Dorsolateral prefrontal cortex (tissue), 118 donors: ENCODE measurements around the gene AP2A2. TPM values are rescaled to one million over a fixed set of nuclear protein-coding genes. Genes with fewer than 3 reads are reported as not detected.

Experiments used
- total RNA-seq, 120 experiments: library from RNA; stranded (reverse); gene quantifications; one replicate each; pipeline versions ENCODE4 v1.2.3 to v1.2.4, GENCODE V29; 2022

AP2A2 gene
- total RNA-seq, 120 experiments from 2014 or later, result 90.2 to 214 (median 158) TPM

Other genes with a start within 250 kb of the AP2A2 start
- 100 to 1,000 TPM in 119 of 120 experiments, 10 to 100 TPM in 1; 72.0 to 250 (median 144) TPM for gene DEAF1, start 230.6 kb upstream of the AP2A2 start, total RNA-seq
- gene TMEM80, start 230.1 kb upstream of the AP2A2 start, total RNA-seq, result 10 to 100 TPM; 14.5 to 48.6 (median 27.2) TPM
- gene EPS8L2, start 219.6 kb upstream of the AP2A2 start, total RNA-seq, result 10 to 100 TPM; 10.3 to 57.6 (median 18.1) TPM
- 100 to 1,000 TPM in 96 of 120 experiments, 10 to 100 TPM in 24; 58.9 to 258 (median 114) TPM for gene TALDO1, start 178.4 kb upstream of the AP2A2 start, total RNA-seq
- 100 to 1,000 TPM in 50 of 120 experiments, 10 to 100 TPM in 70; 70.3 to 151 (median 96.8) TPM for gene GATD1, start 148.4 kb upstream of the AP2A2 start, total RNA-seq
- gene CEND1, start 135.8 kb upstream of the AP2A2 start, total RNA-seq, result 100 to 1,000 TPM in 118 of 120 experiments, 10 to 100 TPM in 2; 70.6 to 312 (median 201) TPM
- 100 to 1,000 TPM in 101 of 120 experiments, 10 to 100 TPM in 19; 48.1 to 186 (median 122) TPM for gene SLC25A22, start 127.6 kb upstream of the AP2A2 start, total RNA-seq
- gene PIDD1, start 120.6 kb upstream of the AP2A2 start, total RNA-seq, result 10 to 100 TPM; 15.0 to 65.5 (median 27.2) TPM
- gene RPLP2, start 115.9 kb upstream of the AP2A2 start, total RNA-seq, result 100 to 1,000 TPM; 332 to 619 (median 470) TPM
- gene PNPLA2, start 107.0 kb upstream of the AP2A2 start, total RNA-seq, result 100 to 1,000 TPM in 4 of 120 experiments, 10 to 100 TPM in 116; 45.8 to 113 (median 69.3) TPM
- gene CRACR2B, start 98.0 kb upstream of the AP2A2 start, total RNA-seq, result 1 to 10 TPM in 114 of 120 experiments, under 1 TPM in 6; 0.59 to 7.9 (median 2.4) TPM
- gene CD151, start 92.9 kb upstream of the AP2A2 start, total RNA-seq, result 100 to 1,000 TPM in 1 of 120 experiments, 10 to 100 TPM in 119; 20.0 to 110 (median 44.8) TPM
- gene POLR2L, start 83.3 kb upstream of the AP2A2 start, total RNA-seq, result 10 to 100 TPM; 37.4 to 86.4 (median 53.8) TPM
- 10 to 100 TPM in 76 of 120 experiments, 1 to 10 TPM in 44; 5.9 to 25.0 (median 10.9) TPM for gene TSPAN4, start 83.0 kb upstream of the AP2A2 start, total RNA-seq
- 10 to 100 TPM; 49.1 to 90.5 (median 68.9) TPM for gene CHID1, start 15.1 kb upstream of the AP2A2 start, total RNA-seq
- gene MUC6, start 110.8 kb downstream of the AP2A2 start, total RNA-seq, result not detected
- under 1 TPM in 1 of 120 experiments, not detected in 119; 0.07 TPM for gene MUC2, start 149.0 kb downstream of the AP2A2 start, total RNA-seq
- under 1 TPM in 4 of 120 experiments, not detected in 116; 0.03 to 0.04 (median 0.04) TPM for gene MUC5AC, start 232.1 kb downstream of the AP2A2 start, total RNA-seq